Panc1 (cell line): ENCODE data around the gene PROX2. TPM values are rescaled to one million over a fixed set of nuclear protein-coding genes. Genes with fewer than 3 reads are reported as not detected.

Source experiments
- ATAC-seq: fragments of 200-7000 bp; cut with Tn5 transposase; 2 replicates; pipeline ENCODE4 v1.9.1; 2020; ENCODE audit warnings: mild to moderate bottlenecking, moderate library complexity
- BruUV-seq: library from RNA; stranded (reverse); fragments of 400-500 nt; replicated peaks from 2 replicates; lab custom pipeline; 2021; lab: Mats Ljungman, UMichigan
- CTCF ChIA-PET: fragments of 300-600 bp; sonication (Branson Sonifier 250); formaldehyde crosslinking; loops from one replicate; lab custom pipeline; 2022; ENCODE audit warnings: antibody characterized with exemption; lab: Charles Lee
- POLR2A ChIA-PET: fragments of 300-600 bp; sonication (Branson Sonifier 250); formaldehyde crosslinking; loops from one replicate; lab custom pipeline; 2022; ENCODE audit warnings: antibody characterized with exemption; lab: Charles Lee
- DNase-seq: peaks from one replicate; pipeline ENCODE4 v3.0.0-alpha.2; 2010; ENCODE audit warnings: low read depth, low spot score
- H3K27ac ChIP-seq: 2 replicates; pipeline ENCODE4 v1.5.1; 2011; ENCODE audit warnings: mild to moderate bottlenecking, low read length, inconsistent platforms
- H3K27me3 ChIP-seq: fragments of 200-500 bp; sonication (Bioruptor generic); 2 replicates; pipeline ENCODE4 v1.6.0; 2014; ENCODE audit warnings: low read length, inconsistent platforms; ENCODE audit not compliant: control insufficient read depth, insufficient read depth
- H3K36me3 ChIP-seq: fragments of 200-500 bp; sonication (Bioruptor generic); 2 replicates; pipeline ENCODE4 v1.5.1; 2014; ENCODE audit warnings: inconsistent platforms, mild to moderate bottlenecking, low read length, moderate library complexity; ENCODE audit not compliant: control insufficient read depth, insufficient read depth
- H3K4me1 ChIP-seq: 2 replicates; pipeline ENCODE4 v1.5.1; 2011; ENCODE audit warnings: inconsistent platforms, mild to moderate bottlenecking, low read length, moderate library complexity; ENCODE audit not compliant: control insufficient read depth, insufficient read depth
- H3K4me3 ChIP-seq, 2 experiments: 2 replicates each; pipeline ENCODE4 v1.5.1; 2011 to 2012; ENCODE audit warnings: low read depth in 2 of 2, low read length in 2 of 2, mild to moderate bottlenecking in 2 of 2, inconsistent platforms in 1 of 2, moderate library complexity in 1 of 2
- H3K9me3 ChIP-seq: fragments of 200-500 bp; sonication (Bioruptor generic); 2 replicates; pipeline ENCODE4 v1.5.1; 2014; ENCODE audit warnings: low read depth, mild to moderate bottlenecking, inconsistent platforms, low read length, moderate library complexity; ENCODE audit not compliant: control insufficient read depth, insufficient read depth
- POLR2AphosphoS5 ChIP-seq: IDR thresholded peaks from 2 replicates; pipeline ENCODE4 v1.6.1; 2012; ENCODE audit warnings: mild to moderate bottlenecking, low read depth, low read length, moderate library complexity
- SIN3A ChIP-seq: IDR thresholded peaks from 2 replicates; pipeline ENCODE4 v1.6.1; 2012; ENCODE audit warnings: low read depth, mild to moderate bottlenecking, low read length, moderate library complexity, borderline replicate concordance; ENCODE audit not compliant: insufficient read depth
- TCF7L2 ChIP-seq: IDR thresholded peaks from 2 replicates; pipeline ENCODE4 v1.6.1; 2011; ENCODE audit warnings: mild to moderate bottlenecking, low read depth, low read length, inconsistent platforms
- in situ Hi-C: cut with HindIII; loops from 2 replicates; pipeline ENCODE4 v1.10.0; 2016; ENCODE audit warnings: low sequenced_read_pairs, low pct_unique_long_range_greater_than_20kb
- intact Hi-C: fragments of 100-400 bp; cut with micrococcal nuclease; formaldehyde crosslinking; loops from one replicate; pipeline ENCODE4 v1.10.0; 2022; ENCODE audit not compliant: unreplicated experiment
- total RNA-seq: library from RNA; stranded (reverse); gene quantifications from one replicate; pipeline ENCODE4 v1.2.1, GENCODE V29; 2021; ENCODE audit not compliant: unreplicated experiment
- TF ChIP-seq, protein P1 (sequence below), 2 experiments: IDR thresholded peaks; 2 replicates each; pipeline ENCODE4 v1.6.1; 2011 to 2012; ENCODE audit warnings: low read depth in 2 of 2, control low read depth in 1 of 2, low read length in 1 of 2, mild to moderate bottlenecking in 1 of 2, moderate library complexity in 1 of 2; ENCODE audit not compliant: insufficient read depth in 1 of 2
- TF ChIP-seq, protein P2 (sequence below): fragments of 450-650 bp; IDR thresholded peaks from 2 replicates; pipeline ENCODE4 v1.5.1; 2017; ENCODE audit warnings: mild to moderate bottlenecking

The PROX2 gene
- total RNA-seq, 1 experiment from 2014 or later = not detected

GRCh38 chr14:74909501-74909900 is 33.6 kb upstream of the PROX2 start:
- no peak overlapping the region for H3K27ac ChIP-seq
- no peak for DNase-seq
- no peak for ATAC-seq
- no peak overlapping the region for H3K4me3 ChIP-seq
- H3K9me3 ChIP-seq = no peaks in the 10 kb centered on the region
- in situ Hi-C loops = no loop called here
- ChIA-PET CTCF (no interaction called here), POLR2A (no interaction called here)
- H3K4me1 ChIP-seq = no peaks in the 10 kb centered on the region
- no peaks in the 10 kb centered on the region; the same call in 1 of the 2 replicates for H3K36me3 ChIP-seq
- BruUV-seq = no TSS peak
- intact Hi-C loops = no loop called here
- TF ChIP-seq POLR2AphosphoS5 = no peak
- TF ChIP-seq TCF7L2 = no peak
- TF ChIP-seq, protein P1, sequence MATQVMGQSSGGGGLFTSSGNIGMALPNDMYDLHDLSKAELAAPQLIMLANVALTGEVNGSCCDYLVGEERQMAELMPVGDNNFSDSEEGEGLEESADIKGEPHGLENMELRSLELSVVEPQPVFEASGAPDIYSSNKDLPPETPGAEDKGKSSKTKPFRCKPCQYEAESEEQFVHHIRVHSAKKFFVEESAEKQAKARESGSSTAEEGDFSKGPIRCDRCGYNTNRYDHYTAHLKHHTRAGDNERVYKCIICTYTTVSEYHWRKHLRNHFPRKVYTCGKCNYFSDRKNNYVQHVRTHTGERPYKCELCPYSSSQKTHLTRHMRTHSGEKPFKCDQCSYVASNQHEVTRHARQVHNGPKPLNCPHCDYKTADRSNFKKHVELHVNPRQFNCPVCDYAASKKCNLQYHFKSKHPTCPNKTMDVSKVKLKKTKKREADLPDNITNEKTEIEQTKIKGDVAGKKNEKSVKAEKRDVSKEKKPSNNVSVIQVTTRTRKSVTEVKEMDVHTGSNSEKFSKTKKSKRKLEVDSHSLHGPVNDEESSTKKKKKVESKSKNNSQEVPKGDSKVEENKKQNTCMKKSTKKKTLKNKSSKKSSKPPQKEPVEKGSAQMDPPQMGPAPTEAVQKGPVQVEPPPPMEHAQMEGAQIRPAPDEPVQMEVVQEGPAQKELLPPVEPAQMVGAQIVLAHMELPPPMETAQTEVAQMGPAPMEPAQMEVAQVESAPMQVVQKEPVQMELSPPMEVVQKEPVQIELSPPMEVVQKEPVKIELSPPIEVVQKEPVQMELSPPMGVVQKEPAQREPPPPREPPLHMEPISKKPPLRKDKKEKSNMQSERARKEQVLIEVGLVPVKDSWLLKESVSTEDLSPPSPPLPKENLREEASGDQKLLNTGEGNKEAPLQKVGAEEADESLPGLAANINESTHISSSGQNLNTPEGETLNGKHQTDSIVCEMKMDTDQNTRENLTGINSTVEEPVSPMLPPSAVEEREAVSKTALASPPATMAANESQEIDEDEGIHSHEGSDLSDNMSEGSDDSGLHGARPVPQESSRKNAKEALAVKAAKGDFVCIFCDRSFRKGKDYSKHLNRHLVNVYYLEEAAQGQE (IDR thresholded peaks at IDR 0.05; ENCODE audit: insufficient read depth in 1 of 2, low read depth in 2 of 2, low read length in 1 of 2) = no peak
- TF ChIP-seq SIN3A = no peak
- TF ChIP-seq, protein P2, sequence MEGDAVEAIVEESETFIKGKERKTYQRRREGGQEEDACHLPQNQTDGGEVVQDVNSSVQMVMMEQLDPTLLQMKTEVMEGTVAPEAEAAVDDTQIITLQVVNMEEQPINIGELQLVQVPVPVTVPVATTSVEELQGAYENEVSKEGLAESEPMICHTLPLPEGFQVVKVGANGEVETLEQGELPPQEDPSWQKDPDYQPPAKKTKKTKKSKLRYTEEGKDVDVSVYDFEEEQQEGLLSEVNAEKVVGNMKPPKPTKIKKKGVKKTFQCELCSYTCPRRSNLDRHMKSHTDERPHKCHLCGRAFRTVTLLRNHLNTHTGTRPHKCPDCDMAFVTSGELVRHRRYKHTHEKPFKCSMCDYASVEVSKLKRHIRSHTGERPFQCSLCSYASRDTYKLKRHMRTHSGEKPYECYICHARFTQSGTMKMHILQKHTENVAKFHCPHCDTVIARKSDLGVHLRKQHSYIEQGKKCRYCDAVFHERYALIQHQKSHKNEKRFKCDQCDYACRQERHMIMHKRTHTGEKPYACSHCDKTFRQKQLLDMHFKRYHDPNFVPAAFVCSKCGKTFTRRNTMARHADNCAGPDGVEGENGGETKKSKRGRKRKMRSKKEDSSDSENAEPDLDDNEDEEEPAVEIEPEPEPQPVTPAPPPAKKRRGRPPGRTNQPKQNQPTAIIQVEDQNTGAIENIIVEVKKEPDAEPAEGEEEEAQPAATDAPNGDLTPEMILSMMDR = no peak
- H3K27me3 ChIP-seq = no peaks in the 10 kb centered on the region

- CTCF ChIA-PET = interaction anchor here (0.8 to 0.9 kb wide), 2 partner anchors 14 to 47 kb away, joined by 3 read pairs; partner anchors contain the start of gene RPS6KL1
- BruUV-seq = no TSS peak
- no peak overlapping the region for H3K4me3 ChIP-seq
- no peaks in the 10 kb centered on the region for H3K27me3 ChIP-seq
- H3K27ac ChIP-seq = no peak overlapping the region
- intact Hi-C loops = no loop called here
- no peak for DNase-seq
- H3K36me3 ChIP-seq = no peaks in the 10 kb centered on the region; the same call in 1 of the 2 replicates
- H3K9me3 ChIP-seq = no peaks in the 10 kb centered on the region
- in situ Hi-C loops = no loop called here
- TF ChIP-seq POLR2AphosphoS5 (no peak), TCF7L2 (no peak), SIN3A (no peak)
- TF ChIP-seq, protein P1 (IDR thresholded peaks at IDR 0.05; ENCODE audit: insufficient read depth in 1 of 2, low read depth in 2 of 2, low read length in 1 of 2) = no peak
- TF ChIP-seq, protein P2 = no peak
- POLR2A ChIA-PET = no interaction called here
- no peak for ATAC-seq
- H3K4me1 ChIP-seq = no peaks in the 10 kb centered on the region
Measured at GRCh38 chr14:74908861-74909341, 33.0 kb upstream of the PROX2 start.
